Lung (tissue), 12 donors: Measurements from ENCODE around the gene ATP8B4. TPM values are rescaled to one million over a fixed set of nuclear protein-coding genes. Genes with fewer than 3 reads are reported as not detected.

Experiments used
- ATAC-seq: fragments of 200-7000 bp; cut with Tn5 transposase; one replicate; pipeline ENCODE4 v1.9.1; 2020; ENCODE audit warnings: moderate number of reproducible peaks; ENCODE audit not compliant: insufficient read depth, low FRiP score
- DNase-seq, 3 donors: peaks; one replicate each; pipeline ENCODE4 v3.0.0-alpha.2; 2013 to 2017
- H3K27ac ChIP-seq, 2 donors: one replicate each; pipeline ENCODE4 v1.5.1; 2013; ENCODE audit warnings: mild to moderate bottlenecking in 2 of 2, moderate library complexity in 2 of 2, control low read depth in 1 of 2, inconsistent platforms in 1 of 2, low read depth in 1 of 2, low read length in 1 of 2
- H3K27me3 ChIP-seq, 3 donors: one replicate each; pipeline ENCODE4 v1.5.1; 2013; ENCODE audit warnings: low read length in 2 of 3; ENCODE audit not compliant: control insufficient read depth in 3 of 3, insufficient read depth in 3 of 3
- H3K36me3 ChIP-seq, 4 donors: one replicate each; pipeline ENCODE4 v1.5.1; 2013; ENCODE audit warnings: low read length in 4 of 4, mild to moderate bottlenecking in 1 of 4, moderate library complexity in 1 of 4; ENCODE audit not compliant: control insufficient read depth in 4 of 4, insufficient read depth in 4 of 4
- H3K4me1 ChIP-seq, 5 donors: one replicate each; pipeline ENCODE4 v1.5.1; 2013; ENCODE audit warnings: low read length in 5 of 5, mild to moderate bottlenecking in 2 of 5, moderate library complexity in 1 of 5; ENCODE audit not compliant: control insufficient read depth in 5 of 5, insufficient read depth in 5 of 5
- H3K4me3 ChIP-seq: one replicate; pipeline ENCODE4 v1.5.1; 2013; ENCODE audit warnings: mild to moderate bottlenecking, control low read depth, moderate library complexity
- H3K9ac ChIP-seq, 2 donors: one replicate each; pipeline ENCODE4 v1.5.1; 2013; ENCODE audit warnings: low read length in 2 of 2, control low read depth in 1 of 2; ENCODE audit not compliant: insufficient read depth in 1 of 2
- H3K9me3 ChIP-seq, 4 donors: one replicate each; pipeline ENCODE4 v1.5.1; 2013; ENCODE audit warnings: low read length in 3 of 4, mild to moderate bottlenecking in 1 of 4, moderate library complexity in 1 of 4; ENCODE audit not compliant: control insufficient read depth in 4 of 4, insufficient read depth in 3 of 4
- WGBS, 2 donors: extraction: QIAGEN DNeasy Blood & Tissue Kit; methylation state at CpG; one replicate each; pipeline ENCODE4 v1.1.7; 2013; 5-methylcytosine and 5-hydroxymethylcytosine counted together
- polyA plus RNA-seq, 2 donors: library from polyadenylated mRNA; stranded (reverse); fragments of 200-250 nt; gene quantifications; one replicate each; pipeline ENCODE4 v1.2.1, GENCODE V29; 2013
- total RNA-seq, 2 donors: library from RNA; depleted of rRNA in 1 of 2; stranded (reverse); fragments of >200 nt in 1 of 2; gene quantifications; one replicate each; pipeline ENCODE4 v1.2.1, GENCODE V29; 2014 to 2021
- TF ChIP-seq, protein P1 (sequence below): IDR thresholded peaks from 2 replicates; pipeline ENCODE4 v1.5.1; 2012; ENCODE audit warnings: mild to moderate bottlenecking; ENCODE audit errors: control extremely low read depth, extremely low read depth
- donor health status: control.
- donor health status: control.
- donor health status: Bipolar disorder and iron deficiency.
- donor health status: healthy.
- donor health status: DM: yes; HTN: yes; CAD: no.

The ATP8B4 gene
- total and polyA plus RNA-seq, 4 donors, result 1.6 to 23.1 (median 3.3) TPM

DNA sequence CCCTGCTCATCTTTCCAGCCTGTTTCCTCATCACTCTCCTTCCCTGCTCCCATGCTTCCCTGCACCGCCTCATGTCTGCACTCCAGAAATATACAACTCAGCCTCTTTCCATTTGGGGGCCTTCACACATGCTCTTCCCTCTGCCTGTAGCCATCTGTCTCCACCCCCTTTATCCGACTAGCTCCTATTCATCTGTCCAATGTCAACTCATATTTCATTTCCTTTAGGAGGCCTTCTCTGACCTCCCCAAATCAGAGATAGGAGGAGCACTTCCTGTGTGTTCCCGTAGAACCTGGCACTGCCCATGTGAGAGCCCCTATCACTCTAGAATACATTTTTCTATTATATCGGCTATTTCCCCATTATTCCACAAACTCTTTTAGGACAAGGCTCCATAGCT is 10.6 kb downstream of the ATP8B4 start:
- TF ChIP-seq, protein P1, sequence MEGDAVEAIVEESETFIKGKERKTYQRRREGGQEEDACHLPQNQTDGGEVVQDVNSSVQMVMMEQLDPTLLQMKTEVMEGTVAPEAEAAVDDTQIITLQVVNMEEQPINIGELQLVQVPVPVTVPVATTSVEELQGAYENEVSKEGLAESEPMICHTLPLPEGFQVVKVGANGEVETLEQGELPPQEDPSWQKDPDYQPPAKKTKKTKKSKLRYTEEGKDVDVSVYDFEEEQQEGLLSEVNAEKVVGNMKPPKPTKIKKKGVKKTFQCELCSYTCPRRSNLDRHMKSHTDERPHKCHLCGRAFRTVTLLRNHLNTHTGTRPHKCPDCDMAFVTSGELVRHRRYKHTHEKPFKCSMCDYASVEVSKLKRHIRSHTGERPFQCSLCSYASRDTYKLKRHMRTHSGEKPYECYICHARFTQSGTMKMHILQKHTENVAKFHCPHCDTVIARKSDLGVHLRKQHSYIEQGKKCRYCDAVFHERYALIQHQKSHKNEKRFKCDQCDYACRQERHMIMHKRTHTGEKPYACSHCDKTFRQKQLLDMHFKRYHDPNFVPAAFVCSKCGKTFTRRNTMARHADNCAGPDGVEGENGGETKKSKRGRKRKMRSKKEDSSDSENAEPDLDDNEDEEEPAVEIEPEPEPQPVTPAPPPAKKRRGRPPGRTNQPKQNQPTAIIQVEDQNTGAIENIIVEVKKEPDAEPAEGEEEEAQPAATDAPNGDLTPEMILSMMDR, result no peak
- 39 to 51% methylated on average over 4 of the region's 4 CpGs for WGBS, 2 donors
- Histone ChIP-seq H3K4me3 (no peak overlapping the region), H3K4me1 (no peaks in the 10 kb centered on the region), H3K27ac (peak overlapping the region in 1 of 2 donors; percentile 8), H3K9me3 (no peaks in the 10 kb centered on the region), H3K36me3 (no peaks in the 10 kb centered on the region), H3K27me3 (no peaks in the 10 kb centered on the region), H3K9ac (no peak overlapping the region)
- ATAC-seq (no peak), DNase-seq (no peak)

DNA sequence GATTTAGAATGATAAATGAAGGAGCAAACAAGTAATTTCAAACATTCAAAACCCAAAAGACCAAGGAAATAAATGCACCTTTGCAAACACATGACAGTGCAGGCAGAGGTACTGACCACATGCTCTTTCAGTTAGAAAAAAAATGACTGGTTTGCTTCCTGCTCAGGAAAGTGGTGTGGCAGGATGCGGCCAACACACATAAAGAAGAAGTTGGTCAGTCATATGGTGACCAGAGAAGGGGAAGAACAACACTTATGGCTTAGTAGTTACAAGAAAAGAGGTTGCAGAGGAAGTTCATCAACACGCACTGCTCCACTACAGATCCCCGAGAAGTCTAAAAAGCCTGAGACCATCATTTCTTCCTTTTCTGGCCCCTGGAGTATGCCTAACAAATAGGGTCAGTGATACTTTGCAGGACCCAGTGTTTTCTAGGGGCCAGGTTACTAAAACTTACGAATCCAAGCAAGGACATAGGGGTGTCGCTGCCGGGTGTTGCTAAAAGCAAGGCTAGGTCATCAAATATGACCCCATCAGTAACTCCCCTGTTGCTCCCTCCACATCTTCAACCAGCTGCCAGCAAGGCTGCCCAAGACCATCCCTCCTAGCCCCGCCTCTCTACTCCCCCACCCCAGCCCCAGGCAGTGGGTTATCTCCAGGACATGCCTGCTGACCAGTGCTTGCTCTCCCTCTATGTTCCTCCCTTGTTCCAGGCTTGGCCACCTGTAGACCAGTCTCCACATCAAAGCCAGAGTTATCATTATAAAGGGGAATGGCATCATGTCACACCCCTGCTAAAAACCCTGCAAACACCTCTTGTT is 11.2 kb downstream of the ATP8B4 start:
- Histone ChIP-seq H3K9me3 (no peaks in the 10 kb centered on the region), H3K4me1 (no peaks in the 10 kb centered on the region), H3K36me3 (no peaks in the 10 kb centered on the region), H3K27ac (peak overlapping the region in 1 of 2 donors; percentile 8), H3K27me3 (no peaks in the 10 kb centered on the region), H3K9ac (no peak overlapping the region), H3K4me3 (no peak overlapping the region)
- TF ChIP-seq, protein P1, result no peak
- peak in 1 of 3 donors; percentile 16 for DNase-seq
- 39 to 67% methylated on average over 7 of the region's 7 CpGs for WGBS, 2 donors
- peak; percentile 69 for ATAC-seq

DNA sequence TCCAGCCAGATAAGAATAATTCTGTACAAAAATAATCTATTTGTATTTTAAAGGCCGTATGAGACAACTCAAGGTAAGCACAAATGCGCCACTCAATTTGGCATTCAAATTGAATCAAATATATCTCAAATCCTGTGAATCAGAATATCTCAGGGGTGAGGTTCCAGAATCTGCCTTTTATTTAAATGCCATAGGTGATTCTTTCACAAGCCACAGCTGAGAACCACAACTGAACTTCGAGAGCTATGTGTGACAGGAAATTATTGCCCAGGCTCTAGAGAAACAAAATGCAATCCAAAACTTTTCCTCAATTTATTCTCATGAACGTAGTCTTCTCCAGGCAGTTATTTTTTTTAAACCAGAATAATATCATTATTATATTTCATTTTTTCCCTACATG is 11.9 kb downstream of the ATP8B4 start:
- Histone ChIP-seq H3K9ac (no peak overlapping the region), H3K4me3 (no peak overlapping the region), H3K9me3 (no peaks in the 10 kb centered on the region), H3K36me3 (no peaks in the 10 kb centered on the region), H3K27me3 (no peaks in the 10 kb centered on the region), H3K4me1 (no peaks in the 10 kb centered on the region), H3K27ac (no peak overlapping the region)
- DNase-seq (no peak), ATAC-seq (no peak)
- TF ChIP-seq, protein P1, result no peak
- 43 to 62% methylated on average over 4 of the region's 4 CpGs for WGBS, 2 donors
